Endothelial cell of umbilical vein (primary cell): ENCODE data around the gene EDARADD. TPM values are rescaled to one million over a fixed set of nuclear protein-coding genes. Genes with fewer than 3 reads are reported as not detected.

Source experiments
- BruUV-seq: library from RNA; stranded (reverse); fragments of 400-500 nt; replicated peaks from 2 replicates; lab custom pipeline; 2021; lab: Mats Ljungman, UMichigan
- CTCF ChIA-PET: fragments of 300-600, 350-600 bp; sonication (Branson Sonifier 250); formaldehyde crosslinking; loops from one replicate; lab custom pipeline; 2021; ENCODE audit warnings: antibody characterized with exemption, inconsistent platforms; lab: Charles Lee
- POLR2A ChIA-PET: fragments of 300-600, 350-600 bp; sonication (Branson Sonifier 250); formaldehyde crosslinking; loops from one replicate; lab custom pipeline; 2021; ENCODE audit warnings: antibody characterized with exemption, inconsistent platforms; lab: Charles Lee
- DNase-seq: peaks from one replicate; pipeline ENCODE4 v3.0.0-alpha.2; 2011; ENCODE audit warnings: low read depth, low spot score
- FAIRE-seq: peaks from 2 replicates; lab custom pipeline; 2011; peaks lifted over from hg19 to GRCh38; lab: Jason Lieb, UNC
- H2AFZ ChIP-seq: 2 replicates; pipeline ENCODE4 v1.6.0; 2012; ENCODE audit warnings: low read depth, low read length, control low read depth, inconsistent platforms
- H3K27ac ChIP-seq: 2 replicates; pipeline ENCODE4 v1.5.1; 2011; ENCODE audit warnings: low read depth, mild to moderate bottlenecking, control low read depth, low read length, moderate library complexity; ENCODE audit not compliant: insufficient read depth
- H3K27me3 ChIP-seq, 2 experiments: 2 replicates each; pipeline versions ENCODE4 v1.6.0 to v1.6.1; 2011; ENCODE audit warnings: low read length in 2 of 2, mixed read lengths in 1 of 2; ENCODE audit not compliant: control insufficient read depth in 2 of 2, insufficient read depth in 2 of 2
- H3K36me3 ChIP-seq, 2 experiments: 2 replicates in 1 of 2; 3 replicates in 1 of 2; pipeline ENCODE4 v1.5.1; 2011; ENCODE audit warnings: low read length in 2 of 2, mild to moderate bottlenecking in 1 of 2, moderate library complexity in 1 of 2; ENCODE audit not compliant: control insufficient read depth in 2 of 2, insufficient read depth in 2 of 2; ENCODE audit errors: extremely low read depth in 1 of 2
- H3K4me1 ChIP-seq: 3 replicates; pipeline ENCODE4 v1.5.1; 2011; ENCODE audit warnings: mild to moderate bottlenecking, low read length; ENCODE audit not compliant: control insufficient read depth, insufficient read depth; ENCODE audit errors: extremely low read depth
- H3K4me2 ChIP-seq: 2 replicates; pipeline ENCODE4 v1.6.1; 2011; ENCODE audit warnings: low read length, control low read depth, mixed read lengths; ENCODE audit not compliant: insufficient read depth
- H3K4me3 ChIP-seq, 3 experiments: fragments of 200-600 bp in 1 of 3; sonication (generic), shearing (Covaris generic) in 1 of 3; replicated peaks in 1 of 3; 2 replicates each; pipeline ENCODE4 v1.5.1; 2011 to 2016; ENCODE audit warnings: control low read depth in 3 of 3, low read length in 3 of 3, mild to moderate bottlenecking in 2 of 3, inconsistent platforms in 1 of 3, low read depth in 1 of 3, moderate library complexity in 1 of 3; ENCODE audit not compliant: insufficient read depth in 1 of 3
- H3K79me2 ChIP-seq: 2 replicates; pipeline ENCODE4 v1.6.0; 2012; ENCODE audit warnings: low read length, inconsistent platforms; ENCODE audit not compliant: control insufficient read depth, insufficient read depth
- H3K9ac ChIP-seq: replicated peaks from 2 replicates; pipeline ENCODE3; 2011; ENCODE audit warnings: low read length, control low read depth; ENCODE audit not compliant: insufficient read depth; ENCODE audit errors: extremely low read depth
- H3K9me1 ChIP-seq: replicated peaks from 3 replicates; pipeline ENCODE4 v1.6.0; 2011; ENCODE audit warnings: mild to moderate bottlenecking, low read length; ENCODE audit not compliant: control insufficient read depth, insufficient read depth; ENCODE audit errors: extremely low read depth
- H3K9me3 ChIP-seq: replicated peaks from 2 replicates; pipeline ENCODE4 v1.5.1; 2012; ENCODE audit warnings: low read length, inconsistent platforms; ENCODE audit not compliant: control insufficient read depth, insufficient read depth
- H4K20me1 ChIP-seq: replicated peaks from 2 replicates; pipeline ENCODE3; 2011; ENCODE audit warnings: mild to moderate bottlenecking, low read length; ENCODE audit not compliant: control insufficient read depth, insufficient read depth; ENCODE audit errors: extremely low read depth
- EZH2 ChIP-seq: IDR thresholded peaks from 2 replicates; pipeline ENCODE4 v1.6.1; 2012; ENCODE audit warnings: borderline replicate concordance, low read depth, mild to moderate bottlenecking, moderate library complexity, low read length, inconsistent platforms; ENCODE audit not compliant: severe bottlenecking
- FOS ChIP-seq: IDR thresholded peaks from 2 replicates; pipeline ENCODE4 v1.6.1; 2011; ENCODE audit warnings: mild to moderate bottlenecking, low read length, moderate library complexity, borderline replicate concordance; ENCODE audit not compliant: insufficient read depth
- GATA2 ChIP-seq: IDR thresholded peaks from 2 replicates; pipeline ENCODE4 v1.7.0; 2011; ENCODE audit warnings: low read depth, mild to moderate bottlenecking, moderate library complexity, mixed read lengths, low read length; ENCODE audit not compliant: insufficient read length, insufficient read depth
- JUN ChIP-seq: IDR thresholded peaks from 2 replicates; pipeline ENCODE4 v1.6.1; 2011; ENCODE audit warnings: borderline replicate concordance, low read depth; ENCODE audit not compliant: insufficient read length, insufficient read depth
- MYC ChIP-seq: IDR thresholded peaks from one replicate; pipeline ENCODE4 v1.6.1; 2011; ENCODE audit warnings: mild to moderate bottlenecking, low read depth, low read length
- POLR2A ChIP-seq: IDR thresholded peaks from 2 replicates; pipeline ENCODE4 v1.6.1; 2012; ENCODE audit warnings: low read depth, mild to moderate bottlenecking, control low read depth, low read length
- POLR2AphosphoS5 ChIP-seq: IDR thresholded peaks from 2 replicates; pipeline ENCODE4 v1.6.1; 2012; ENCODE audit warnings: low read depth, mild to moderate bottlenecking, control low read depth, low read length, moderate library complexity; ENCODE audit not compliant: insufficient read depth
- dilution Hi-C: fragments of 300-500 bp; cut with MboI; formaldehyde crosslinking; loops from one replicate; pipeline ENCODE4 v1.15.0; 2019; ENCODE audit warnings: low sequenced_read_pairs; ENCODE audit not compliant: extremely low pct_ligation_motif_present
- intact Hi-C: fragments of 100-400 bp; cut with micrococcal nuclease; formaldehyde crosslinking; loops from one replicate; pipeline ENCODE4 v1.10.0; 2022
- polyA plus RNA-seq, 4 experiments: library from polyadenylated mRNA; depleted of rRNA in 3 of 4; stranded (reverse) in 3 of 4; unstranded in 1 of 4; fragments of >200 nt; gene quantifications; 2 replicates each; pipeline versions ENCODE4 v1.2.1 to v1.2.3, GENCODE V29; 2011 to 2012; ENCODE audit warnings: missing spikeins in 1 of 4
- total RNA-seq: library from RNA; stranded (reverse); gene quantifications from 2 replicates; pipeline ENCODE4 v1.2.3, GENCODE V29; 2021
- TF ChIP-seq, protein P1 (sequence below): IDR thresholded peaks from 2 replicates; pipeline ENCODE4 v1.6.1; 2011; ENCODE audit not compliant: insufficient read depth, insufficient read length
- TF ChIP-seq, protein P2 (sequence below), 2 donors: IDR thresholded peaks; 1 replicate in 1 of 2; 2 replicates in 1 of 2; pipeline ENCODE4 v1.5.1; 2011; ENCODE audit warnings: low read length in 2 of 2, mild to moderate bottlenecking in 2 of 2, moderate library complexity in 2 of 2, control low read depth in 1 of 2, inconsistent platforms in 1 of 2, low read depth in 1 of 2; ENCODE audit not compliant: insufficient read depth in 1 of 2; ENCODE audit errors: extremely low read depth in 1 of 2

Gene EDARADD
- total and polyA plus RNA-seq, 2 donors (not counting 3 experiments of a cell fraction or from before 2014, with no cell fraction given), result not detected

DNA sequence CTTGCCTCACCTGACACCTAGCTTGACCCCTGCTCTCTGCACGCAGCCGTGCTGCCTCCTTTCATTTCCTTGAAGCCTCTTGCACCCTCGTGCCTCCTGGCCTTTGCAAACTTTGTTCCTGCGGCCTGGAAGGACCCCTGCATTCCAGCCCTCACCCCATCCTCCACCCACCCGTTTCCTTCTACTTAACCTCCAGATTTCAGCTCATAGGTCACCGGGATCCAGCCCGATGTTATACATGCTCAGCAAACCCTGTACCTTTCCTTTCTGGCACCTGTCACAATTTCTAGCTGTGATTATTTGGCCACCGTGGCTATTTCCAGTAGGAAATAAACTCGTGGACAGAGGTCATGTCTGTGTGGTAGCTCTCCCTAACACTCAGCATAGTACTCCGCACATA lies 4.5 kb downstream of the EDARADD start:
- Histone ChIP-seq H3K9me3 (no peaks in the 10 kb centered on the region), H4K20me1 (no peaks in the 10 kb centered on the region), H3K4me1 (peaks cover 3% of the 10 kb centered on the region), H3K79me2 (no peaks in the 10 kb centered on the region), H3K27ac (no peak overlapping the region), H3K27me3 (peaks cover 21 to 30% of the 10 kb centered on the region in 2 experiments), H3K4me2 (no peak overlapping the region), H3K9me1 (no peaks in the 10 kb centered on the region), H3K4me3 (no peak overlapping the region), H2AFZ (no peak overlapping the region), H3K36me3 (no peaks in the 10 kb centered on the region), H3K9ac (no peak overlapping the region)
- intact Hi-C loops, result no loop called here
- FAIRE-seq (no peak), DNase-seq (no peak)
- no peak for TF ChIP-seq POLR2AphosphoS5
- no peak for TF ChIP-seq JUN
- TF ChIP-seq, protein P1, sequence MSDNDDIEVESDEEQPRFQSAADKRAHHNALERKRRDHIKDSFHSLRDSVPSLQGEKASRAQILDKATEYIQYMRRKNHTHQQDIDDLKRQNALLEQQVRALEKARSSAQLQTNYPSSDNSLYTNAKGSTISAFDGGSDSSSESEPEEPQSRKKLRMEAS, result no peak
- TF ChIP-seq MYC, result no peak
- no peak for TF ChIP-seq FOS
- TF ChIP-seq GATA2, result no peak
- TF ChIP-seq EZH2, result no peak
- TF ChIP-seq, protein P2, sequence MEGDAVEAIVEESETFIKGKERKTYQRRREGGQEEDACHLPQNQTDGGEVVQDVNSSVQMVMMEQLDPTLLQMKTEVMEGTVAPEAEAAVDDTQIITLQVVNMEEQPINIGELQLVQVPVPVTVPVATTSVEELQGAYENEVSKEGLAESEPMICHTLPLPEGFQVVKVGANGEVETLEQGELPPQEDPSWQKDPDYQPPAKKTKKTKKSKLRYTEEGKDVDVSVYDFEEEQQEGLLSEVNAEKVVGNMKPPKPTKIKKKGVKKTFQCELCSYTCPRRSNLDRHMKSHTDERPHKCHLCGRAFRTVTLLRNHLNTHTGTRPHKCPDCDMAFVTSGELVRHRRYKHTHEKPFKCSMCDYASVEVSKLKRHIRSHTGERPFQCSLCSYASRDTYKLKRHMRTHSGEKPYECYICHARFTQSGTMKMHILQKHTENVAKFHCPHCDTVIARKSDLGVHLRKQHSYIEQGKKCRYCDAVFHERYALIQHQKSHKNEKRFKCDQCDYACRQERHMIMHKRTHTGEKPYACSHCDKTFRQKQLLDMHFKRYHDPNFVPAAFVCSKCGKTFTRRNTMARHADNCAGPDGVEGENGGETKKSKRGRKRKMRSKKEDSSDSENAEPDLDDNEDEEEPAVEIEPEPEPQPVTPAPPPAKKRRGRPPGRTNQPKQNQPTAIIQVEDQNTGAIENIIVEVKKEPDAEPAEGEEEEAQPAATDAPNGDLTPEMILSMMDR (IDR thresholded peaks at IDR 0.05; ENCODE audit: extremely low read depth in 1 of 2, insufficient read depth in 1 of 2, low read depth in 1 of 2, low read length in 2 of 2), result no peak
- TF ChIP-seq POLR2A, result no peak
- ChIA-PET POLR2A (no interaction called here), CTCF (no interaction called here)
- BruUV-seq, result no TSS peak
- dilution Hi-C loops, result no loop called here
